Endothelial cell of umbilical vein (primary cell): Measurements from ENCODE around the gene MRPL33.

Experiments
- JUN ChIP-seq: IDR thresholded peaks from 2 replicates; pipeline ENCODE4 v1.6.1; 2011; ENCODE audit warnings: borderline replicate concordance, low read depth; ENCODE audit not compliant: insufficient read length, insufficient read depth
- TF ChIP-seq, protein P1 (sequence below), 2 donors: IDR thresholded peaks; 1 replicate in 1 of 2; 2 replicates in 1 of 2; pipeline ENCODE4 v1.5.1; 2011; ENCODE audit warnings: low read length in 2 of 2, mild to moderate bottlenecking in 2 of 2, moderate library complexity in 2 of 2, control low read depth in 1 of 2, inconsistent platforms in 1 of 2, low read depth in 1 of 2; ENCODE audit not compliant: insufficient read depth in 1 of 2; ENCODE audit errors: extremely low read depth in 1 of 2

DNA sequence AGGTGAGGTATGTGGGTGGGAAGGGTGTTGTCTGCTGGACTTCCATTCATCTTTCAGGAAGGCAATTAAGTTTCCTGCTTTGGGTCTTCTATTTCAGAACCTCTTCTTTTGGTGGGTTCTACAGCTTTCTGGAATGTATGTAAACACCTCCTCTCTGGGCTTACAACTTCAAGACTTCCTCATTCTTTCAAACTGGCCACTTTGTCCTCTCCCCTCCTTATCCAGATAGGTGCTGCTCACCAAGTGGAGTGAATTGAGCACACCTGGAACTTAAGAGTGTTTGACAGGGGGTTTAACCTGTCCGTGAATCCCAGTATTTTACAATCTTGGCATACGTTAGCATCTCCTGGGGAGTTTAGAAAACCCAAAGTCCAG, 5.2 kb upstream of the MRPL33 start:
- TF ChIP-seq JUN: no peak
- TF ChIP-seq, protein P1, sequence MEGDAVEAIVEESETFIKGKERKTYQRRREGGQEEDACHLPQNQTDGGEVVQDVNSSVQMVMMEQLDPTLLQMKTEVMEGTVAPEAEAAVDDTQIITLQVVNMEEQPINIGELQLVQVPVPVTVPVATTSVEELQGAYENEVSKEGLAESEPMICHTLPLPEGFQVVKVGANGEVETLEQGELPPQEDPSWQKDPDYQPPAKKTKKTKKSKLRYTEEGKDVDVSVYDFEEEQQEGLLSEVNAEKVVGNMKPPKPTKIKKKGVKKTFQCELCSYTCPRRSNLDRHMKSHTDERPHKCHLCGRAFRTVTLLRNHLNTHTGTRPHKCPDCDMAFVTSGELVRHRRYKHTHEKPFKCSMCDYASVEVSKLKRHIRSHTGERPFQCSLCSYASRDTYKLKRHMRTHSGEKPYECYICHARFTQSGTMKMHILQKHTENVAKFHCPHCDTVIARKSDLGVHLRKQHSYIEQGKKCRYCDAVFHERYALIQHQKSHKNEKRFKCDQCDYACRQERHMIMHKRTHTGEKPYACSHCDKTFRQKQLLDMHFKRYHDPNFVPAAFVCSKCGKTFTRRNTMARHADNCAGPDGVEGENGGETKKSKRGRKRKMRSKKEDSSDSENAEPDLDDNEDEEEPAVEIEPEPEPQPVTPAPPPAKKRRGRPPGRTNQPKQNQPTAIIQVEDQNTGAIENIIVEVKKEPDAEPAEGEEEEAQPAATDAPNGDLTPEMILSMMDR (IDR thresholded peaks at IDR 0.05; ENCODE audit: extremely low read depth in 1 of 2, insufficient read depth in 1 of 2, low read depth in 1 of 2, low read length in 2 of 2): no peak
